NCI-H1436 (cell line): ENCODE data around the gene CYP1A2.

Experiments used
- DNase-seq: peaks from one replicate; lab custom pipeline; 2025; lab: John Stamatoyannopoulos, UW

The CYP1A2 gene

GRCh38 chr15:74788683-74789151 is 40.1 kb downstream of the CYP1A2 start:
- peak; percentile 28 for DNase-seq

GRCh38 chr15:74789171-74789631 is 40.6 kb downstream of the CYP1A2 start:
- DNase-seq = no peak

GRCh38 chr15:74789741-74790079 is 41.1 kb downstream of the CYP1A2 start:
- DNase-seq = no peak

DNA sequence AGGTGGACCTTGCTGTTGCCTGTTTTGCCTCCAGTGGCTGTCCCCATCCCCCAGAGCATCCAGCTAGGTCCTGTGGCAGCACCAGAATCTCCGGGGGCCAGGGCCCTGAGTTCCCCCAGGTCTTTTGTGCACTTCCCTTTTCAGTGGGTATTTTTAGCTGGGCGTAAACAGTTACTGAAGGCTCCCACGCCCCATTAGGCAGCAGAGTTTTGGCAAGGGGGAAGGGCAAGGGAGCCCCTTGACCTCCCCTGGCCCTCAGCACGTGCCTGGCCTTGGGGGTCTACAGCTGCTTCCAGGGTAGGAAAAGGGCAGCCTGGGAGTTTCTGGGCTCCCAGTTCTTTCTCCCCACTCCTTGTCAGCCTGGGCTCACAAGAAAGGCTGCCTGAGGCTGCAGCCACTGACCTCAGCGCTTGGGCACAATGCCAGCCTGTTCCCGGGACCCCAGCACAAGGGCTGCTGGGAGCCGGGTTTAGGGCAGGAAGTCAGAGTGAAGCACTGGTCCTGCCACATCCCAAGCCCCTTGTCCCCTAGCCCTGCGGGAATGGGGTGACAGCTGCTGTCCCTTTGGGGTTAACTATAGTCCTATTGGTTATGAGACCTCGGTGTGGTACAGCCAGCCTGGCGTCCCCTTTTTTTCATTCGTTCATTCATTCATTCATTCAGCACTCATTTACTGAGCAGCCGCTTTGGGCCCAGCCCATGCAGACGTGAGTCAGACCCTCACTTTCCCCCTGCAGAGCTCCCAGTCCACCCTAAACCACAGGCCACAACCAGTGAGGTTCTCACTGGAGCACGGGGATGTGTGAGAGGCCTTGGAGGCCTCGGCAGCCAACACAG is 41.7 kb downstream of the CYP1A2 start:
- DNase-seq = no peak

GRCh38 chr15:74791007-74791406 is 42.4 kb downstream of the CYP1A2 start:
- DNase-seq = no peak

DNA sequence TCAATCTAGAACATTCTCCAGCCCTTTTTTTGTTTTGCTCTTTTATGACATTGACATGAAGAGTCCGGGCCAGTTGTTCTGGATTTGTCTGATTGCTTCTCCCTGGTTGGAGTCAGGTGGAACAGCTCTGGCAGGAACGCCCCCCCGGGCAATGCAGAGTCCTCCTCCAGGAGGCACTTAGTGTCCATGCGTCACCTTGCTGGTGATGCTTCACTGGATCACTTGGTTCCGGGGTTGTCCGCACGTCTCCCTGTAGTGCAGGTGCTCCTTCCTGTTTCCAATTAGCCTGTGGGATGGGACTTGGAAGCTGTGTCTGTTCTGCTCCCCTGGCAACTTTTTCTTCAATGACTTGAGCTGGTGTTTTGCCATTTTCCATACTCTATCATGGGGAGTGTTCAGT is 43.0 kb downstream of the CYP1A2 start:
- no peak for DNase-seq

GRCh38 chr15:74792227-74793016 is 43.8 kb downstream of the CYP1A2 start:
- DNase-seq = no peak

GRCh38 chr15:74793135-74794028 is 44.7 kb downstream of the CYP1A2 start:
- no peak for DNase-seq

GRCh38 chr15:74794248-74794969 is 45.8 kb downstream of the CYP1A2 start:
- no peak for DNase-seq

- no peak for DNase-seq
Observed at GRCh38 chr15:74794970-74795349, 46.3 kb downstream of the CYP1A2 start.

DNA sequence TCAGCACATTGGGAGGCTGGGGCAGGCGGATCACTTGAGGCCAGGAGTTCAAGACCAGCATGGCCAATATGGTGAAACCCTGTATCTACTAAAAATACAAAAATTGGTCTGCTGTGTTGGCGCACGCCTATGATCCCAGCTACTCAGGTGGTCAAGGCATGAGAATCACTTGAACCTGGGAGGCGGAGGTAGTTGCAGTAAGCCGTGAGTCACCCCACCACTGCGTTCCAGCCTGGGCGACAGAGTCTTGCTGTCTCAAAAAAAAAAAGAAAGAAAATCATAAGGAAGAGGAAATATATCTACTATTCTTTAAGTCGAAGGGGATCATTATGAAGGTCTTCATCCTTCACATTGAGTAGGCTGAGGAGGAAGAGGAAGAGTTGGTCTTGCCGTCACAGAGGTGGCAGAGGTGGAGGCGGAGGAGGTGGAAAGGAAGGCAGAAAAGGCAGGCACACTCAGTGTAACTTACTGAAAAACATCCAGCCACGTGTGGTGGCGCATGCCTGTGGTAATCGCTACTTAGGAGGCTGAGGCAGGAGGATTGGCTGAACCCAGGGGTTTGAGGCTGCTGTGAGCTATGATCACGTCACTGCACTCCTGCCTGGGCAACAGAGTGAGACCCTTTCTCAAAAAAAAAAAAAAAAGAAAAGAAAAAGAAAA is 47.5 kb downstream of the CYP1A2 start:
- no peak for DNase-seq

GRCh38 chr15:74798388-74799254 is 50.0 kb downstream of the CYP1A2 start:
- no peak for DNase-seq

GRCh38 chr15:74799255-74799855 is 50.7 kb downstream of the CYP1A2 start:
- DNase-seq = no peak

GRCh38 chr15:74799856-74800558 is 51.4 kb downstream of the CYP1A2 start:
- peak; percentile 42 for DNase-seq

- no peak for DNase-seq
Observed at GRCh38 chr15:74800559-74801094, 52.0 kb downstream of the CYP1A2 start.

- DNase-seq = no peak
Observed at GRCh38 chr15:74801311-74801997, 52.8 kb downstream of the CYP1A2 start.

GRCh38 chr15:74802290-74802689 is 53.6 kb downstream of the CYP1A2 start:
- DNase-seq = no peak

DNA sequence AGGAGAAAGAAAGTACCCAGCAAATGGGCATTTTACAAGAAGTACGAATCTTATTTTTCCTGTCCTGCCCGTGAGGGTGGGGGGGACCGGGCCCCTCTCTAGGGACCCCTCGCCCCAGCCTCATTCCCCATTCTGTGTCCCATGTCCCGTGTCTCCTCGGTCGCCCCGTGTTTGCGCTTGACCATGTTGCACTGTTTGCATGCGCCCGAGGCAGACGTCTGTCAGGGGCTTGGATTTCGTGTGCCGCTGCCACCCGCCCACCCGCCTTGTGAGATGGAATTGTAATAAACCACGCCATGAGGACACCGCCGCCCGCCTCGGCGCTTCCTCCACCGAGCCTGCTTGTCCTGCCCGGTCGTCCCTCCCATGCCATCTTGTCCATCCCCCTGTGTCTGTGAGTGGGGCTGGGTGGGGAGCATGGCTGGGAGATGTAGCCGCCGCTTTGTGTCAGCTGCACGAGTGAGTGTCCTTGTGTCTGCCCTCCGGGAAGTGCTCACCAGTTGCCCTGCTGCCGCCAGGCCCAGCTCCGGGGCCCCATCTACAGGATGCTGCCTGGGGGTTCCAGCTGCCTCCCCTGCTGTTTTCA is 54.3 kb downstream of the CYP1A2 start:
- DNase-seq = no peak
